SU-DHL-6 (cell line): ENCODE results near the gene MS4A6E.

Experiments
- EZH2phosphoT487 ChIP-seq: fragments of 200-600 bp; sonication (generic), shearing (Covaris generic); conservative IDR thresholded peaks from 2 replicates; pipeline ENCODE4 v1.6.1; 2018; ENCODE audit warnings: mild to moderate bottlenecking, antibody characterized with exemption, low read length, moderate library complexity, mixed read lengths
- TF ChIP-seq, protein P1 (sequence below): fragments of 200-600 bp; sonication (generic); IDR thresholded peaks from one replicate; pipeline ENCODE4 v1.5.1; 2017; ENCODE audit warnings: antibody characterized with exemption, mild to moderate bottlenecking, low read length, moderate library complexity; ENCODE audit not compliant: insufficient read depth, poor library complexity, severe bottlenecking

- TF ChIP-seq, protein P1, sequence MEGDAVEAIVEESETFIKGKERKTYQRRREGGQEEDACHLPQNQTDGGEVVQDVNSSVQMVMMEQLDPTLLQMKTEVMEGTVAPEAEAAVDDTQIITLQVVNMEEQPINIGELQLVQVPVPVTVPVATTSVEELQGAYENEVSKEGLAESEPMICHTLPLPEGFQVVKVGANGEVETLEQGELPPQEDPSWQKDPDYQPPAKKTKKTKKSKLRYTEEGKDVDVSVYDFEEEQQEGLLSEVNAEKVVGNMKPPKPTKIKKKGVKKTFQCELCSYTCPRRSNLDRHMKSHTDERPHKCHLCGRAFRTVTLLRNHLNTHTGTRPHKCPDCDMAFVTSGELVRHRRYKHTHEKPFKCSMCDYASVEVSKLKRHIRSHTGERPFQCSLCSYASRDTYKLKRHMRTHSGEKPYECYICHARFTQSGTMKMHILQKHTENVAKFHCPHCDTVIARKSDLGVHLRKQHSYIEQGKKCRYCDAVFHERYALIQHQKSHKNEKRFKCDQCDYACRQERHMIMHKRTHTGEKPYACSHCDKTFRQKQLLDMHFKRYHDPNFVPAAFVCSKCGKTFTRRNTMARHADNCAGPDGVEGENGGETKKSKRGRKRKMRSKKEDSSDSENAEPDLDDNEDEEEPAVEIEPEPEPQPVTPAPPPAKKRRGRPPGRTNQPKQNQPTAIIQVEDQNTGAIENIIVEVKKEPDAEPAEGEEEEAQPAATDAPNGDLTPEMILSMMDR: peak; percentile 67
- TF ChIP-seq EZH2phosphoT487: no peak
Measured at GRCh38 chr11:60334005-60334620, 7.1 kb downstream of the MS4A6E start.
